H54 (cell line): ENCODE data around the gene CTNS.

ENCODE experiments used
- DNase-seq: peaks from one replicate; pipeline ENCODE4 v3.0.0; 2011; ENCODE audit warnings: low spot score, mixed read lengths; ENCODE audit not compliant: insufficient read length
- FAIRE-seq: peaks from 3 replicates; lab custom pipeline; 2011; peaks lifted over from hg19 to GRCh38; lab: Jason Lieb, UNC
- POLR2A ChIP-seq: IDR thresholded peaks from 2 replicates; pipeline ENCODE4 v1.6.1; 2011; ENCODE audit warnings: low read depth, mild to moderate bottlenecking, low read length

The CTNS gene

GRCh38 chr17:3636154-3636907 lies at the start of gene CTNS, which contains the start of gene SHPK:
Gene CTNS, plus strand, starts transcription at chr17:3636760. Its CDS starts 3,447 bp downstream, at chr17:3640207.
Gene SHPK, minus strand, starts transcription at chr17:3636250. Its CDS starts 31 bp downstream, at chr17:3636219.
- FAIRE-seq (peak; percentile 50), DNase-seq (peak; percentile 98)
- TF ChIP-seq POLR2A = peak; percentile 91

- no peak for DNase-seq
- FAIRE-seq = no peak
- no peak for TF ChIP-seq POLR2A
Observed at GRCh38 chr17:3589784-3590183, 46.8 kb upstream of the CTNS start.

GRCh38 chr17:3590231-3590630 lies 46.3 kb upstream of the CTNS start:
- DNase-seq = no peak
- FAIRE-seq = no peak
- TF ChIP-seq POLR2A = no peak

GRCh38 chr17:3590768-3591167 lies 45.8 kb upstream of the CTNS start:
- no peak for DNase-seq
- no peak for FAIRE-seq
- TF ChIP-seq POLR2A = no peak

- no peak for DNase-seq
- no peak for FAIRE-seq
- TF ChIP-seq POLR2A = no peak
Observed at GRCh38 chr17:3592216-3592860, 44.2 kb upstream of the CTNS start.

GRCh38 chr17:3593384-3593783 lies 43.2 kb upstream of the CTNS start:
- TF ChIP-seq POLR2A = no peak
- DNase-seq (no peak), FAIRE-seq (no peak)

- TF ChIP-seq POLR2A = no peak
- DNase-seq = peak; percentile 89
- peak; percentile 96 for FAIRE-seq
Observed at GRCh38 chr17:3594051-3594800, 42.3 kb upstream of the CTNS start.

GRCh38 chr17:3594976-3595375 lies 41.6 kb upstream of the CTNS start:
- TF ChIP-seq POLR2A = no peak
- DNase-seq (no peak), FAIRE-seq (no peak)

- DNase-seq = no peak
- TF ChIP-seq POLR2A = no peak
- FAIRE-seq = no peak
Observed at GRCh38 chr17:3596804-3597464, 39.6 kb upstream of the CTNS start.

GRCh38 chr17:3598078-3598477 lies 38.5 kb upstream of the CTNS start:
- DNase-seq = no peak
- FAIRE-seq = no peak
- no peak for TF ChIP-seq POLR2A

GRCh38 chr17:3600529-3601205 lies 35.9 kb upstream of the CTNS start:
- FAIRE-seq = no peak
- TF ChIP-seq POLR2A = no peak
- no peak for DNase-seq

GRCh38 chr17:3602499-3602898 lies 34.1 kb upstream of the CTNS start:
- FAIRE-seq (no peak), DNase-seq (no peak)
- TF ChIP-seq POLR2A = no peak
